Esophagus squamous epithelium (tissue), 5 donors: ENCODE results near the gene PERP. TPM values are rescaled to one million over a fixed set of nuclear protein-coding genes. Genes with fewer than 3 reads are reported as not detected.
"Not testable (repeated sequence)": the region's sequence is repeated elsewhere in the genome, so short reads cannot be mapped to it uniquely, and the experiment has no call there.

Source experiments
- DNase-seq: peaks from one replicate; lab custom pipeline; 2025; lab: John Stamatoyannopoulos, UW
- H3K27ac ChIP-seq, 4 donors: fragments of 200-600 bp; sonication (generic); one replicate each; pipeline ENCODE4 v1.5.1; 2016 to 2019; ENCODE audit warnings: mild to moderate bottlenecking in 1 of 4
- H3K27me3 ChIP-seq, 4 donors: fragments of 200-600 bp; sonication (generic); 1 replicate in 3 of 4; 2 replicates in 1 of 4; pipeline versions ENCODE4 v1.5.1 to v1.6.0; 2017 to 2021; ENCODE audit warnings: antibody characterized with exemption in 1 of 4
- H3K36me3 ChIP-seq, 3 donors: fragments of 200-600 bp; sonication (generic); one replicate each; pipeline ENCODE4 v1.5.1; 2016 to 2019
- H3K4me1 ChIP-seq, 3 donors: fragments of 200-600 bp; sonication (generic); one replicate each; pipeline ENCODE4 v1.5.1; 2017 to 2019
- H3K4me3 ChIP-seq, 4 donors: fragments of 200-600 bp; sonication (generic); 1 replicate in 3 of 4; 2 replicates in 1 of 4; pipeline ENCODE4 v1.5.1; 2016 to 2019; ENCODE audit warnings: mild to moderate bottlenecking in 2 of 4, moderate library complexity in 1 of 4
- H3K9me3 ChIP-seq, 3 donors: fragments of 200-600 bp; sonication (generic); one replicate each; pipeline ENCODE4 v1.5.1; 2016 to 2019
- CTCF ChIP-seq, 6 experiments: fragments of 450-650 bp in 4 of 6; fragments of 200-600 bp in 2 of 6; sonication (generic) in 2 of 6; IDR thresholded peaks; one replicate each; pipeline ENCODE4 v1.5.1; 2016 to 2019; ENCODE audit warnings: antibody characterized with exemption in 6 of 6, mild to moderate bottlenecking in 4 of 6, moderate library complexity in 4 of 6
- POLR2A ChIP-seq, 4 donors: fragments of 450-650 bp; IDR thresholded peaks; one replicate each; pipeline ENCODE4 v1.6.1; 2017; ENCODE audit warnings: antibody characterized with exemption in 4 of 4, mild to moderate bottlenecking in 4 of 4, moderate library complexity in 3 of 4
- WGBS, 2 donors: methylation state at CpG; one replicate each; pipeline ENCODE4 v1.1.5; 2018; 5-methylcytosine and 5-hydroxymethylcytosine counted together
- intact Hi-C: fragments of 100-400 bp; cut with DNase I; formaldehyde crosslinking; loops from one replicate; pipeline ENCODE4 v1.15.0; 2022
- total RNA-seq, 4 donors: library from RNA; depleted of rRNA; stranded (reverse); fragments of >200 nt; gene quantifications; one replicate each; pipeline ENCODE4 v1.1.0, GENCODE V29; 2016
- donor health status: DM: yes; HTN: yes; CAD: no.

PERP gene
- total RNA-seq, 4 donors from 2014 or later = 586 to 976 (median 833) TPM

DNA sequence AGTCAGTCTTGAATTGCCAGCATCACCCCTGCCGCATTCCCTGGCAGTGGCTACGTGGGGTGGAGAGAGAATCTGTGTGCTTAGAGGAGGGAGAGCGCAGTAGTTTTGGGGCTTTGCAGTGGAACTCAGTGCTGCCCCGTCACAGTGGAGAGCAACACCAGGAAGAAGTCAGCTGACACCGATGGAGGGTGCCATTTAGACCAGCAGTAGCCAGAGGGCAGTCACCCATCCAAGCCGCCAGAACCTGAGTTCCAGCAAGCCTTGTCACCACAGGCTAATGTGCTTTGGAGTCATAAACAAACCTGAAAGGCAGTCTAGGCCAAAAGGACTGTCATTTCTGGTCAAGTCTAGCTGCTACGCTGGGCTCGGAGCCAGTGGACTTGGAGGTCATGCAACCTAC lies 22.0 kb upstream of the PERP start:
- Histone ChIP-seq H3K9me3 (no peaks in the 10 kb centered on the region), H3K4me3 (no peak overlapping the region), H3K27ac (no peak overlapping the region), H3K36me3 (no peaks in the 10 kb centered on the region), H3K4me1 (no peaks in the 10 kb centered on the region), H3K27me3 (peaks cover 0 to 4% (median 0%) of the 10 kb centered on the region in 4 donors)
- 88 to 96% methylated on average over 5 to 7 of the region's 8 CpGs for WGBS, 2 donors
- no peak for DNase-seq
- no peak for TF ChIP-seq POLR2A (IDR thresholded peaks at IDR 0.05)
- TF ChIP-seq CTCF (IDR thresholded peaks at IDR 0.05) = no peak
- intact Hi-C loops = no loop called here

GRCh38 chr6:138128096-138128495 lies 20.9 kb upstream of the PERP start:
- no peaks in the 10 kb centered on the region for H3K36me3 ChIP-seq
- no peak for DNase-seq
- H3K9me3 ChIP-seq = no peaks in the 10 kb centered on the region
- no peak overlapping the region for H3K4me3 ChIP-seq
- H3K4me1 ChIP-seq = no peaks in the 10 kb centered on the region
- H3K27me3 ChIP-seq = no peaks in the 10 kb centered on the region
- intact Hi-C loops = no loop called here
- H3K27ac ChIP-seq = no peak overlapping the region
- TF ChIP-seq CTCF (IDR thresholded peaks at IDR 0.05) (no peak), POLR2A (IDR thresholded peaks at IDR 0.05) (no peak)
- WGBS, 2 donors = 83 to 91% methylated on average over 3 of the region's 3 CpGs

GRCh38 chr6:138124096-138124495 lies 16.9 kb upstream of the PERP start:
- no peaks in the 10 kb centered on the region for H3K36me3 ChIP-seq
- no peaks in the 10 kb centered on the region for H3K27me3 ChIP-seq
- DNase-seq = no peak
- H3K4me1 ChIP-seq = no peaks in the 10 kb centered on the region
- intact Hi-C loops = no loop called here
- no peak overlapping the region for H3K27ac ChIP-seq
- WGBS, 2 donors = 73 to 85% methylated on average over 4 of the region's 4 CpGs
- no peaks in the 10 kb centered on the region for H3K9me3 ChIP-seq
- H3K4me3 ChIP-seq = no peak overlapping the region
- TF ChIP-seq POLR2A (IDR thresholded peaks at IDR 0.05) (no peak), CTCF (IDR thresholded peaks at IDR 0.05) (no peak)

DNA sequence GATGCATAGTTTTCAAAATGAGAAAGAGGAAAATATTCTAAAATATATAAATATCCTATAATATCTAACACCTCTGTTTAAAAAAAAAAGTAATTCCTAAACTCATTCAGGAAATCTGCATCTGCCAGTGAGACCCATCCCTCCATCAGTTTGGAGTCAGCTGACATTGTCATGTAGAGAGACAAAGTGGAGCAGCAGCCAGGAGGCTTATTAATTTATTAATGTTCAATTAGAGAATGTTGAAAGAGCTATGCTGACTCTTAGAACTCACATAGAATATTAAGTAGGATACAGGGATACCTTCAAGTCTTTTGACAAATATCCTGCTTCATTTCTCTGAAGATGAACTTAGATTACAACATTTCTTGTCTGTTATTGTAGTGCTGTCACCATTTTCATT lies 12.8 kb upstream of the PERP start:
- no peak overlapping the region for H3K27ac ChIP-seq
- intact Hi-C loops = loop anchor here (10.0 kb wide), 3 partner anchors 165 to 645 kb away; partner anchors contain the start of gene HEBP2
- no peak overlapping the region for H3K4me3 ChIP-seq
- peaks cover 0 to 6% (median 0%) of the 10 kb centered on the region in 4 donors for H3K27me3 ChIP-seq
- peaks cover 0 to 8% (median 0%) of the 10 kb centered on the region in 3 donors for H3K4me1 ChIP-seq
- no peak for TF ChIP-seq CTCF (IDR thresholded peaks at IDR 0.05)
- no peaks in the 10 kb centered on the region for H3K36me3 ChIP-seq
- DNase-seq = no peak
- no peaks in the 10 kb centered on the region for H3K9me3 ChIP-seq

GRCh38 chr6:138119229-138119628 lies 12.0 kb upstream of the PERP start:
- not testable (repeated sequence) for H3K36me3 ChIP-seq, H3K27me3 ChIP-seq, H3K9me3 ChIP-seq, H3K4me1 ChIP-seq, H3K27ac ChIP-seq, H3K4me3 ChIP-seq, DNase-seq
- intact Hi-C loops = loop anchor here (10.0 kb wide), 3 partner anchors 166 to 646 kb away; partner anchors contain the start of gene HEBP2
- WGBS, 2 donors = 71 to 81% methylated on average over 1 of the region's 1 CpG
